Karpas-422 (cell line): Measurements from ENCODE around the gene MMD2. TPM values are rescaled to one million over a fixed set of nuclear protein-coding genes. Genes with fewer than 3 reads are reported as not detected.
A peak's percentile ranks its signal among the peaks of the same experiment; 100 is the strongest.

ENCODE experiments used
- DNase-seq: peaks from one replicate; pipeline ENCODE4 v3.0.0-alpha.2; 2015
- H2AFZ ChIP-seq: fragments of 200-600 bp; sonication (generic); 2 replicates; pipeline ENCODE4 v1.6.1; 2014; ENCODE audit warnings: antibody characterized with exemption, low read length, mixed read lengths
- H3K27ac ChIP-seq: fragments of 200-600 bp; sonication (generic); 2 replicates; pipeline ENCODE4 v1.5.1; 2014; ENCODE audit warnings: mild to moderate bottlenecking, low read length, moderate library complexity
- H3K27me3 ChIP-seq: fragments of 200-600 bp; sonication (generic); 2 replicates; pipeline ENCODE4 v1.6.1; 2014; ENCODE audit warnings: low read length, mixed read lengths
- H3K36me3 ChIP-seq: fragments of 200-600 bp; sonication (generic); 2 replicates; pipeline ENCODE4 v1.6.1; 2014; ENCODE audit warnings: low read length, mixed read lengths; ENCODE audit not compliant: insufficient read depth
- H3K4me1 ChIP-seq: fragments of 200-600 bp; sonication (generic); 2 replicates; pipeline ENCODE4 v1.6.1; 2014; ENCODE audit warnings: mild to moderate bottlenecking, low read length, mixed read lengths
- H3K4me2 ChIP-seq: fragments of 200-600 bp; sonication (generic); 2 replicates; pipeline ENCODE4 v1.6.1; 2014; ENCODE audit warnings: low read length, low read depth, mild to moderate bottlenecking; ENCODE audit not compliant: poor library complexity, severe bottlenecking
- H3K4me3 ChIP-seq: fragments of 200-600 bp; sonication (generic); 2 replicates; pipeline ENCODE4 v1.5.1; 2014; ENCODE audit warnings: mild to moderate bottlenecking, antibody characterized with exemption, low read length, mixed read lengths
- H3K79me2 ChIP-seq: fragments of 200-600 bp; sonication (generic); 2 replicates; pipeline ENCODE4 v1.6.1; 2014; ENCODE audit warnings: mild to moderate bottlenecking, low read length, mixed read lengths
- H3K9ac ChIP-seq: fragments of 200-600 bp; sonication (generic); 2 replicates; pipeline ENCODE4 v1.6.0; 2014; ENCODE audit warnings: low read length
- H3K9me2 ChIP-seq: fragments of 200-600 bp; sonication (generic), shearing (Covaris generic); replicated peaks from 2 replicates; pipeline ENCODE4 v1.6.0; 2014; ENCODE audit warnings: mild to moderate bottlenecking, low read length, moderate library complexity; ENCODE audit not compliant: insufficient read depth
- H3K9me3 ChIP-seq: fragments of 300-700, 200-600 bp; sonication (generic); 2 replicates; pipeline ENCODE4 v1.6.1; 2014; ENCODE audit warnings: low read length, mixed read lengths
- H4K20me1 ChIP-seq: fragments of 200-600 bp; sonication (generic); 2 replicates; pipeline ENCODE4 v1.6.1; 2014; ENCODE audit warnings: mild to moderate bottlenecking, antibody characterized with exemption, low read length, low read depth; ENCODE audit not compliant: insufficient read depth
- total RNA-seq: library from RNA; depleted of rRNA; stranded (reverse); fragments of >200 nt; shearing (Covaris generic); gene quantifications from 2 replicates; pipeline ENCODE4 v1.2.3, GENCODE V29; 2014; ENCODE audit warnings: low replicate concordance

The MMD2 gene
- total RNA-seq, 1 experiment from 2014 or later: not detected

DNA sequence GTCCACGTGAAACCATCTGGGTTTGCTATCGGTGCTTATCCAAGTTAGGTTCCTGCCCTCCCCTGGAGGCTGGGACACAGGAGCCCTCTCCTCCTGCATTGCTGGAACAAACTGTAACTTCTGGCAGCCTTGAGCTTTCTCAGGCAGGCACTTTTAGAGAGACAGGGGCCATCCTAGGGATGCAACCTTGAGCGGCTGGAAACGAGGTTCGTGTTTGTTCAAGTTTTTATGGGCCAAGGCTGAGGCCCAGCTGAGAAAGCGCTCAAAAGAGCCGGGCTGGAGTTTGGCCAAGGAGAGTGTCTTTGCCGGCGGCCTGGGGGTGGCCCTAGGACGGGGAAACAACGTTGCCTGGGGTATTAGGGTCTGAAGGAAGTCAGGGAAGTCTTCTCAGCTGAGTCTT lies 5.5 kb upstream of the MMD2 start:
- Histone ChIP-seq H3K4me2 (no peak overlapping the region), H3K79me2 (no peaks in the 10 kb centered on the region), H3K27ac (no peak overlapping the region), H3K9me2 (no peaks in the 10 kb centered on the region), H3K9ac (no peak overlapping the region), H3K9me3 (no peaks in the 10 kb centered on the region), H4K20me1 (no peaks in the 10 kb centered on the region), H3K27me3 (no peaks in the 10 kb centered on the region), H3K4me3 (no peak overlapping the region), H3K4me1 (no peaks in the 10 kb centered on the region), H3K36me3 (no peaks in the 10 kb centered on the region), H2AFZ (no peak overlapping the region)
- DNase-seq: no peak

- Histone ChIP-seq H3K4me2 (no peak overlapping the region), H3K27ac (no peak overlapping the region), H2AFZ (no peak overlapping the region), H3K4me3 (no peak overlapping the region), H3K79me2 (no peaks in the 10 kb centered on the region), H3K9me2 (no peaks in the 10 kb centered on the region), H3K36me3 (no peaks in the 10 kb centered on the region), H3K9me3 (no peaks in the 10 kb centered on the region), H3K9ac (no peak overlapping the region), H4K20me1 (no peaks in the 10 kb centered on the region), H3K4me1 (no peaks in the 10 kb centered on the region), H3K27me3 (no peaks in the 10 kb centered on the region)
- DNase-seq: no peak
Measured at GRCh38 chr7:4962872-4963775, 4.1 kb upstream of the MMD2 start.

DNA sequence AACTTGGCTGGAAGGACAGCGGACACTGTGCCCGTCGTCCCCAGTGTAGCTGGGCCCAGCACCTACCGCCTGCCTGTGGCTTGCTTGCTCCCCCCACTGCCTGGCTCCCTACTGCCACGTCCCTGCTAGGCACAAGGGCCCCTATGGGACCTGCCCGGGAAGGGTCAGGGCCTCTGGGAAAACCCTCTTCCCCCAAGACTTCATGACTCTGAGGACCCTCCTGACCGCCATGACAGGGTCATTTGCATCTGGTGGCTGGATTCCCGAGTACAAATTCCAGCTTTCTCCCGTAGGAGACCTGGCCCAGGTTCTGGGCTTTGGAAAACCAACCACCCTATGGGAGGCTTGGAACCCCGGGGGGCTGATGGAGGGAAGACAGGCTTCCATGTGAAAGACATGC lies 1.4 kb upstream of the MMD2 start:
- H3K27me3 ChIP-seq: no peaks in the 10 kb centered on the region
- no peak overlapping the region for H3K4me2 ChIP-seq
- H2AFZ ChIP-seq: no peak overlapping the region
- no peak overlapping the region for H3K9ac ChIP-seq
- no peaks in the 10 kb centered on the region for H3K36me3 ChIP-seq
- H4K20me1 ChIP-seq: no peaks in the 10 kb centered on the region
- H3K4me3 ChIP-seq: no peak overlapping the region
- no peaks in the 10 kb centered on the region for H3K9me2 ChIP-seq
- no peaks in the 10 kb centered on the region for H3K4me1 ChIP-seq
- DNase-seq: no peak
- H3K9me3 ChIP-seq: no peaks in the 10 kb centered on the region
- no peaks in the 10 kb centered on the region for H3K79me2 ChIP-seq
- H3K27ac ChIP-seq: no peak overlapping the region

GRCh38 chr7:4959893-4960292 lies 906 bp upstream of the MMD2 start:
- Histone ChIP-seq H3K4me3 (no peak overlapping the region), H3K27me3 (no peaks in the 10 kb centered on the region)

DNA sequence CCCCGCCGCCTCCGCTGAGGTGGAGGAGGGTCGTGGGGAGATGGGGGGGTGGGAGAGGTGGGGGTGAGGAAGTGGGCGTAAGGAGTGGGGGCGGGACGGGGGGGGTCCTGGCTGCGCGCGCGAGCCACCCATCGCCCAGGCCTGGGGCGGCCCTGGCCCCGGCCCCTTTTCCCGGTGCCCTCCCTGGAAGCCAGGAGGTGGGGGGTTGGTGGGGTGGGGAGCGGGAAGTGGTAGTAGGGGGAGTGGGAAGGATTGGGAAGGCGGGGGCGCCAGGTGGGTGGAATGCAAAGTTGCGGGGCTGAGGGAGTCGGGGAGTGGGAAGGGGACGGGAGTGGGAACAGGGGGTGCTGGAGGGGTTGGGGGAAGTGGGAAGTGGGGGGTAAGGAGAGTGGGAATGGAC lies 319 bp upstream of the MMD2 start:
- H3K27ac ChIP-seq: no peak overlapping the region
- H3K9ac ChIP-seq: no peak overlapping the region
- no peaks in the 10 kb centered on the region for H3K36me3 ChIP-seq
- no peak overlapping the region for H3K4me2 ChIP-seq
- no peak for DNase-seq
- H3K4me1 ChIP-seq: no peaks in the 10 kb centered on the region
- H4K20me1 ChIP-seq: no peaks in the 10 kb centered on the region
- H3K27me3 ChIP-seq: no peaks in the 10 kb centered on the region
- no peaks in the 10 kb centered on the region for H3K79me2 ChIP-seq
- H2AFZ ChIP-seq: no peak overlapping the region
- H3K9me2 ChIP-seq: no peaks in the 10 kb centered on the region
- no peak overlapping the region for H3K4me3 ChIP-seq
- no peaks in the 10 kb centered on the region for H3K9me3 ChIP-seq

More at GRCh38 chr7:4959893-4960292, 906 bp upstream of the MMD2 start:
- no peaks in the 10 kb centered on the region for H3K9me3 ChIP-seq
- no peak overlapping the region for H2AFZ ChIP-seq
- H3K4me2 ChIP-seq: no peak overlapping the region
- H3K27ac ChIP-seq: no peak overlapping the region
- H3K9me2 ChIP-seq: no peaks in the 10 kb centered on the region
- H3K79me2 ChIP-seq: no peaks in the 10 kb centered on the region
- H3K4me1 ChIP-seq: no peaks in the 10 kb centered on the region
- DNase-seq: no peak
- no peaks in the 10 kb centered on the region for H4K20me1 ChIP-seq
- H3K36me3 ChIP-seq: no peaks in the 10 kb centered on the region
- H3K9ac ChIP-seq: no peak overlapping the region

DNA sequence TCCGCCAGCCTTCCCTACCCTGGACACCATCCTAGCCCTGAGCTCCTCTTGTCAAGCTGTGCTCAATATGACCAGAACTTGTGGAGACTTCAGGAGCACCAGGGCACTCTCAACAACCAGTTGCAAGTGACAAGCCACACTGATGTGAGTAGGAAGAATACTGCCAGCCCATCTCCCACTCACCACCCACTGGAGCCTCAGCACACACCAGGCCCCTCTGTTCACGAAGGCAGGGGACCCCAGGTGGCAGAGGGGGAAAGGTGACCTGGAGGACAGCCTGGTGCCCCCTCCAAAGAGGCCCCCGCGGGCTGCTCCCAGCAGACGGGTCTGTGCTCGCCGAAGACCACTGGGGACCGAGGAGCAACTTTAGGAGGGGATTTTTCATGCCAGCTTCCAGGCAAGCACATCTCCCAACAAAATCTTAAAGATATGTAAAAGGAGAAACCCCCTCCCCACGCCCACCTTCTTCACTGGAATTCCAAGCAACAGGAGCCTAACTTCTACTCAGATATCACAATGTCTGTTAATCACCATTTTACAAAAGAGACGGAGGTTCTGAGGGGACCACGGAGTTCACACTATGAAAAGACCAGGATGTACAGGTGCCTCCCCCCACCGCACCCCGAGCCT lies 1.0 kb downstream of the MMD2 start:
- H3K9me2 ChIP-seq: no peaks in the 10 kb centered on the region
- H3K27ac ChIP-seq: no peak overlapping the region
- no peaks in the 10 kb centered on the region for H3K36me3 ChIP-seq
- H3K9me3 ChIP-seq: no peaks in the 10 kb centered on the region
- H3K4me3 ChIP-seq: no peak overlapping the region
- no peaks in the 10 kb centered on the region for H4K20me1 ChIP-seq
- H3K4me2 ChIP-seq: no peak overlapping the region
- no peaks in the 10 kb centered on the region for H3K27me3 ChIP-seq
- no peak for DNase-seq
- H2AFZ ChIP-seq: no peak overlapping the region
- H3K79me2 ChIP-seq: no peaks in the 10 kb centered on the region
- H3K4me1 ChIP-seq: no peaks in the 10 kb centered on the region
- no peak overlapping the region for H3K9ac ChIP-seq

DNA sequence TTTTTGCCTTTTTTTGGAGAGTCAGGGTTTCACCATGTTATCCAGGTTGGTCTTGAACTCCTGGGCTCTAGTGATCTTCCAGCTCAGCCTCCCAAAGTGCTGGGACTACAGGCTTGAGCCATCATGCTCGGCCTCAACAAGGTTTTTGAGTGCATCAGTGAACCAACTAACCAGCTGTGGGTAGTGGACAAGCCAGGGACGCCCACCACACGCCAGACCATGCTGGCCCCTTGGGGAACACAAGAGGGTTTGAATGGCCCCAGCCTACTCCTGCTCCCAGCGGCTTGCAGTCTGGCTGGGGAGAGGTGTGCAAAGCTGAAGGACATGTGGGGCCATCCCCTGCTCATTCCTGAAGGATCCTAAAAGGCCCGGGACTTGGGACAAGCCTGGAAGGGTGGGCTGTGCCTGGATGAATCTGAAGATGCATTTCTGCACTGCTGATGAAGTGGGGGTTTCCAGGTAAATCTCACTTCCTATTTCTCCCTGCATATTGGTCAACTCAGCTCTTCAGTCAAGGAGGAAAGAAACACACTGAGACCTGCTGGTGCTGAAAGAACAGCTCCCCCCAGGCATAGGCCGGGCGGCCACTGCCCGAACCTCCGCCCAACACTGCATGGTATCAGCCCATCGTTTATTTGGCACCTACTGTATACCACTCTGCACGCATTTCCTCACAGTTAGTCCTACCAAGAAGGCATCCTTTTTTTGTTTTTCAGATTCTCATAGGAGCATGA lies 6.9 kb downstream of the MMD2 start:
- H4K20me1 ChIP-seq: no peaks in the 10 kb centered on the region
- no peak overlapping the region for H3K4me3 ChIP-seq
- H3K27ac ChIP-seq: no peak overlapping the region
- H3K9me3 ChIP-seq: no peaks in the 10 kb centered on the region
- H3K27me3 ChIP-seq: no peaks in the 10 kb centered on the region
- no peaks in the 10 kb centered on the region for H3K79me2 ChIP-seq
- DNase-seq: peak; percentile 63
- H3K36me3 ChIP-seq: no peaks in the 10 kb centered on the region
- H3K9me2 ChIP-seq: no peaks in the 10 kb centered on the region
- no peaks in the 10 kb centered on the region for H3K4me1 ChIP-seq
- no peak overlapping the region for H3K4me2 ChIP-seq
- H3K9ac ChIP-seq: no peak overlapping the region
- H2AFZ ChIP-seq: no peak overlapping the region

GRCh38 chr7:4951304-4951703 lies 7.7 kb downstream of the MMD2 start:
- DNase-seq: no peak
- no peak overlapping the region for H3K4me2 ChIP-seq
- no peak overlapping the region for H2AFZ ChIP-seq
- no peaks in the 10 kb centered on the region for H3K9me2 ChIP-seq
- H3K4me3 ChIP-seq: no peak overlapping the region
- no peak overlapping the region for H3K9ac ChIP-seq
- H3K79me2 ChIP-seq: no peaks in the 10 kb centered on the region
- no peaks in the 10 kb centered on the region for H3K9me3 ChIP-seq
- no peaks in the 10 kb centered on the region for H3K4me1 ChIP-seq
- H3K27me3 ChIP-seq: no peaks in the 10 kb centered on the region
- no peaks in the 10 kb centered on the region for H4K20me1 ChIP-seq
- no peaks in the 10 kb centered on the region for H3K36me3 ChIP-seq
- no peak overlapping the region for H3K27ac ChIP-seq
